ENCODE measurements around the gene FKTN.
"Not testable (repeated sequence)": the region's sequence is repeated elsewhere in the genome, so short reads cannot be mapped to it uniquely, and the experiment has no call there.

DNA sequence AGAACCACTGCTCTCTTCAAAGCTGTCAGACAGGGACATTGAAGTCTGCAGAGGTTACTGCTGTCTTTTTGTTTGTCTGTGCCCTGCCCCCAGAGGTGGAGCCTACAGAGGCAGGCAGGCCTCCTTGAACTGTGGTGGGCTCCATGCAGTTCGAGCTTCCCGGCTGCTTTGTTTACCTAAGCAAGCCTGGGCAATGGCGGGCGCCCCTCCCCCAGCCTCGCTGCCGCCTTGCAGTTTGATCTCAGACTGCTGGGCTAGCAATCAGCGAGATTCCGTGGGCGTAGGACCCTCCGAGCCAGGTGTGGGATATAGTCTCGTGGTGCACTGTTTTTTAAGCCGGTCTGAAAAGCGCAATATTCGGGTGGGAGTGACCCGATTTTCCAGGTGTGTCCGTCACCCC is 23.6 kb downstream of the FKTN start:
- TF ChIP-seq, protein P1, sequence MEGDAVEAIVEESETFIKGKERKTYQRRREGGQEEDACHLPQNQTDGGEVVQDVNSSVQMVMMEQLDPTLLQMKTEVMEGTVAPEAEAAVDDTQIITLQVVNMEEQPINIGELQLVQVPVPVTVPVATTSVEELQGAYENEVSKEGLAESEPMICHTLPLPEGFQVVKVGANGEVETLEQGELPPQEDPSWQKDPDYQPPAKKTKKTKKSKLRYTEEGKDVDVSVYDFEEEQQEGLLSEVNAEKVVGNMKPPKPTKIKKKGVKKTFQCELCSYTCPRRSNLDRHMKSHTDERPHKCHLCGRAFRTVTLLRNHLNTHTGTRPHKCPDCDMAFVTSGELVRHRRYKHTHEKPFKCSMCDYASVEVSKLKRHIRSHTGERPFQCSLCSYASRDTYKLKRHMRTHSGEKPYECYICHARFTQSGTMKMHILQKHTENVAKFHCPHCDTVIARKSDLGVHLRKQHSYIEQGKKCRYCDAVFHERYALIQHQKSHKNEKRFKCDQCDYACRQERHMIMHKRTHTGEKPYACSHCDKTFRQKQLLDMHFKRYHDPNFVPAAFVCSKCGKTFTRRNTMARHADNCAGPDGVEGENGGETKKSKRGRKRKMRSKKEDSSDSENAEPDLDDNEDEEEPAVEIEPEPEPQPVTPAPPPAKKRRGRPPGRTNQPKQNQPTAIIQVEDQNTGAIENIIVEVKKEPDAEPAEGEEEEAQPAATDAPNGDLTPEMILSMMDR (IDR thresholded peaks at IDR 0.05) = not testable (repeated sequence)
- TF ChIP-seq POLR2A (IDR thresholded peaks at IDR 0.05) = not testable (repeated sequence)
